HEK293 (cell line): ENCODE measurements around the gene CAV1.

Experiments used
- HIC1 ChIP-seq: fragments of 450-650 bp; formaldehyde crosslinking; IDR thresholded peaks from 2 replicates; pipeline ENCODE4 v1.5.1; 2016; ENCODE audit warnings: missing biosample characterization, missing genetic modification characterization
- KLF10 ChIP-seq: fragments of 450-650 bp; IDR thresholded peaks from 2 replicates; pipeline ENCODE4 v1.5.1; 2018; ENCODE audit warnings: missing biosample characterization, mild to moderate bottlenecking, missing genetic modification characterization
- MZF1 ChIP-seq: fragments of 450-650 bp; formaldehyde crosslinking; IDR thresholded peaks from 2 replicates; pipeline ENCODE4 v1.5.1; 2017; ENCODE audit warnings: missing biosample characterization, missing genetic modification characterization, borderline replicate concordance
- SETDB1 ChIP-seq: IDR thresholded peaks from one replicate; pipeline ENCODE4 v1.6.1; 2017; ENCODE audit warnings: mild to moderate bottlenecking, low read length, moderate library complexity, mixed read lengths; ENCODE audit not compliant: insufficient read length
- ZBTB17 ChIP-seq: fragments of 450-650 bp; formaldehyde crosslinking; IDR thresholded peaks from 2 replicates; pipeline ENCODE4 v1.5.1; 2016; ENCODE audit warnings: missing biosample characterization, missing genetic modification characterization
- ZBTB21 ChIP-seq: fragments of 450-650 bp; formaldehyde crosslinking; IDR thresholded peaks from 2 replicates; pipeline ENCODE4 v1.5.1; 2017; ENCODE audit warnings: missing biosample characterization, missing genetic modification characterization
- ZBTB49 ChIP-seq: fragments of 450-650 bp; formaldehyde crosslinking; IDR thresholded peaks from 2 replicates; pipeline ENCODE4 v1.5.1; 2016; ENCODE audit warnings: missing biosample characterization, missing genetic modification characterization, low read depth
- ZBTB7A ChIP-seq: fragments of 450-650 bp; formaldehyde crosslinking; IDR thresholded peaks from 2 replicates; pipeline ENCODE4 v1.5.1; 2016; ENCODE audit warnings: low read depth, missing biosample characterization, missing genetic modification characterization
- ZEB2 ChIP-seq: fragments of 450-650 bp; formaldehyde crosslinking; IDR thresholded peaks from 2 replicates; pipeline ENCODE4 v1.5.1; 2016; ENCODE audit warnings: missing biosample characterization, missing genetic modification characterization
- ZFP3 ChIP-seq: fragments of 450-650 bp; formaldehyde crosslinking; IDR thresholded peaks from 2 replicates; pipeline ENCODE4 v1.5.1; 2016; ENCODE audit warnings: low read depth, missing biosample characterization, missing genetic modification characterization
- ZFP37 ChIP-seq: fragments of 450-650 bp; formaldehyde crosslinking; IDR thresholded peaks from 2 replicates; pipeline ENCODE4 v1.5.1; 2016; ENCODE audit warnings: missing biosample characterization, missing genetic modification characterization
- ZNF138 ChIP-seq: fragments of 450-650 bp; formaldehyde crosslinking; IDR thresholded peaks from 2 replicates; pipeline ENCODE4 v1.5.1; 2016; ENCODE audit warnings: missing biosample characterization, missing genetic modification characterization, borderline replicate concordance
- ZNF169 ChIP-seq: fragments of 450-650 bp; formaldehyde crosslinking; IDR thresholded peaks from 2 replicates; pipeline ENCODE4 v1.5.1; 2016; ENCODE audit warnings: missing biosample characterization, missing genetic modification characterization
- ZNF174 ChIP-seq: fragments of 450-650 bp; formaldehyde crosslinking; IDR thresholded peaks from 2 replicates; pipeline ENCODE4 v1.5.0; 2017; ENCODE audit warnings: missing biosample characterization, mild to moderate bottlenecking, missing genetic modification characterization
- ZNF223 ChIP-seq: fragments of 450-650 bp; formaldehyde crosslinking; IDR thresholded peaks from 2 replicates; pipeline ENCODE4 v1.5.1; 2016; ENCODE audit warnings: missing biosample characterization, missing genetic modification characterization
- ZNF23 ChIP-seq: fragments of 450-650 bp; formaldehyde crosslinking; IDR thresholded peaks from 2 replicates; pipeline ENCODE4 v1.5.1; 2016; ENCODE audit warnings: missing biosample characterization, missing genetic modification characterization, borderline replicate concordance
- ZNF248 ChIP-seq: fragments of 450-650 bp; formaldehyde crosslinking; IDR thresholded peaks from 2 replicates; pipeline ENCODE4 v1.5.1; 2017; ENCODE audit warnings: missing biosample characterization, missing genetic modification characterization
- ZNF366 ChIP-seq: fragments of 450-650 bp; formaldehyde crosslinking; conservative IDR thresholded peaks from 2 replicates; pipeline ENCODE4 v1.5.1; 2016; ENCODE audit warnings: missing biosample characterization, missing genetic modification characterization
- ZNF426 ChIP-seq: fragments of 450-650 bp; formaldehyde crosslinking; IDR thresholded peaks from 2 replicates; pipeline ENCODE4 v1.5.1; 2017; ENCODE audit warnings: missing biosample characterization, missing genetic modification characterization, mild to moderate bottlenecking, inconsistent platforms, moderate library complexity
- ZNF449 ChIP-seq: fragments of 450-650 bp; formaldehyde crosslinking; IDR thresholded peaks from 2 replicates; pipeline ENCODE4 v1.5.1; 2017; ENCODE audit warnings: missing biosample characterization, mild to moderate bottlenecking, missing genetic modification characterization, moderate library complexity
- ZNF529 ChIP-seq: fragments of 450-650 bp; formaldehyde crosslinking; IDR thresholded peaks from 2 replicates; pipeline ENCODE4 v1.5.1; 2017; ENCODE audit warnings: missing genetic modification characterization, missing biosample characterization; ENCODE audit not compliant: insufficient replicate concordance
- ZNF548 ChIP-seq: fragments of 450-650 bp; formaldehyde crosslinking; IDR thresholded peaks from 2 replicates; pipeline ENCODE4 v1.5.1; 2016; ENCODE audit warnings: missing biosample characterization, missing genetic modification characterization
- ZNF549 ChIP-seq: fragments of 450-650 bp; IDR thresholded peaks from 2 replicates; pipeline ENCODE4 v1.5.1; 2018; ENCODE audit warnings: missing biosample characterization, missing genetic modification characterization, mild to moderate bottlenecking, inconsistent platforms, moderate library complexity
- ZNF561 ChIP-seq: fragments of 450-650 bp; IDR thresholded peaks from 2 replicates; pipeline ENCODE4 v1.5.1; 2018; ENCODE audit warnings: missing biosample characterization, missing genetic modification characterization, borderline replicate concordance
- ZNF623 ChIP-seq: fragments of 450-650 bp; formaldehyde crosslinking; IDR thresholded peaks from 2 replicates; pipeline ENCODE4 v1.5.1; 2016; ENCODE audit warnings: missing biosample characterization, missing genetic modification characterization
- ZNF624 ChIP-seq: fragments of 450-650 bp; formaldehyde crosslinking; IDR thresholded peaks from 2 replicates; pipeline ENCODE4 v1.5.1; 2017; ENCODE audit warnings: missing biosample characterization, missing genetic modification characterization
- ZNF660 ChIP-seq: fragments of 450-650 bp; IDR thresholded peaks from 2 replicates; pipeline ENCODE4 v1.5.1; 2018; ENCODE audit warnings: missing biosample characterization, mild to moderate bottlenecking, missing genetic modification characterization
- ZNF837 ChIP-seq: fragments of 450-650 bp; formaldehyde crosslinking; IDR thresholded peaks from 2 replicates; pipeline ENCODE4 v1.5.1; 2016; ENCODE audit warnings: missing biosample characterization, missing genetic modification characterization
- ZNF843 ChIP-seq: fragments of 450-650 bp; formaldehyde crosslinking; IDR thresholded peaks from 2 replicates; pipeline ENCODE4 v1.5.1; 2016; ENCODE audit warnings: missing biosample characterization, missing genetic modification characterization
- TF ChIP-seq, protein P1 (sequence below): fragments of 450-650 bp; formaldehyde crosslinking; IDR thresholded peaks from 2 replicates; pipeline ENCODE4 v1.5.1; 2017; ENCODE audit warnings: missing biosample characterization, missing genetic modification characterization
- TF ChIP-seq, protein P2 (sequence below): fragments of 450-650 bp; formaldehyde crosslinking; IDR thresholded peaks from 2 replicates; pipeline ENCODE4 v1.5.1; 2016; ENCODE audit warnings: missing biosample characterization, missing genetic modification characterization

Gene CAV1

GRCh38 chr7:116547347-116547746 is 22.5 kb downstream of the CAV1 start (continued):
- TF ChIP-seq ZNF843 (tag by site-specific recombination) (peak; percentile 72), ZNF529 (tag by site-specific recombination) (no peak), ZFP37 (0 out of 2 replicates have a peak, but pooled peaks have one; percentile 11), ZNF549 (tag by site-specific recombination) (no peak), MZF1 (tag by site-specific recombination) (peak; percentile 45; the same call in 1 of the 2 replicates), ZEB2 (tag by site-specific recombination) (peak; percentile 94), ZNF366 (tag by site-specific recombination) (peak; percentile 78), ZBTB7A (tag by site-specific recombination) (no peak), ZNF23 (tag by site-specific recombination) (no peak), ZNF449 (tag by site-specific recombination) (0 out of 2 replicates have a peak, but pooled peaks have one; percentile 12), ZNF837 (no peak), HIC1 (tag by site-specific recombination) (peak; percentile 68; the same call in 1 of the 2 replicates), ZFP3 (tag by site-specific recombination) (no peak), ZNF248 (tag by site-specific recombination) (no peak), ZNF624 (tag by site-specific recombination) (no peak), ZBTB17 (tag by site-specific recombination) (0 out of 2 replicates have a peak, but pooled peaks have one; percentile 32), ZNF426 (no peak), ZNF548 (tag by site-specific recombination) (no peak), ZBTB49 (tag by site-specific recombination) (no peak), ZNF169 (tag by site-specific recombination) (no peak), ZBTB21 (peak; percentile 51; the same call in 1 of the 2 replicates), ZNF138 (no peak), ZNF660 (tag by site-specific recombination) (peak; percentile 100), ZNF561 (no peak), ZNF174 (tag by site-specific recombination) (0 out of 2 replicates have a peak, but pooled peaks have one; percentile 6), KLF10 (tag by site-specific recombination) (peak; percentile 48), SETDB1 (no peak), ZNF623 (tag by site-specific recombination) (no peak; the same call in 1 of the 2 replicates), ZNF223 (tag by site-specific recombination) (no peak)
- TF ChIP-seq, protein P1, sequence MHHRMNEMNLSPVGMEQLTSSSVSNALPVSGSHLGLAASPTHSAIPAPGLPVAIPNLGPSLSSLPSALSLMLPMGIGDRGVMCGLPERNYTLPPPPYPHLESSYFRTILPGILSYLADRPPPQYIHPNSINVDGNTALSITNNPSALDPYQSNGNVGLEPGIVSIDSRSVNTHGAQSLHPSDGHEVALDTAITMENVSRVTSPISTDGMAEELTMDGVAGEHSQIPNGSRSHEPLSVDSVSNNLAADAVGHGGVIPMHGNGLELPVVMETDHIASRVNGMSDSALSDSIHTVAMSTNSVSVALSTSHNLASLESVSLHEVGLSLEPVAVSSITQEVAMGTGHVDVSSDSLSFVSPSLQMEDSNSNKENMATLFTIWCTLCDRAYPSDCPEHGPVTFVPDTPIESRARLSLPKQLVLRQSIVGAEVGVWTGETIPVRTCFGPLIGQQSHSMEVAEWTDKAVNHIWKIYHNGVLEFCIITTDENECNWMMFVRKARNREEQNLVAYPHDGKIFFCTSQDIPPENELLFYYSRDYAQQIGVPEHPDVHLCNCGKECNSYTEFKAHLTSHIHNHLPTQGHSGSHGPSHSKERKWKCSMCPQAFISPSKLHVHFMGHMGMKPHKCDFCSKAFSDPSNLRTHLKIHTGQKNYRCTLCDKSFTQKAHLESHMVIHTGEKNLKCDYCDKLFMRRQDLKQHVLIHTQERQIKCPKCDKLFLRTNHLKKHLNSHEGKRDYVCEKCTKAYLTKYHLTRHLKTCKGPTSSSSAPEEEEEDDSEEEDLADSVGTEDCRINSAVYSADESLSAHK (tag by site-specific recombination), result no peak
- TF ChIP-seq, protein P2, sequence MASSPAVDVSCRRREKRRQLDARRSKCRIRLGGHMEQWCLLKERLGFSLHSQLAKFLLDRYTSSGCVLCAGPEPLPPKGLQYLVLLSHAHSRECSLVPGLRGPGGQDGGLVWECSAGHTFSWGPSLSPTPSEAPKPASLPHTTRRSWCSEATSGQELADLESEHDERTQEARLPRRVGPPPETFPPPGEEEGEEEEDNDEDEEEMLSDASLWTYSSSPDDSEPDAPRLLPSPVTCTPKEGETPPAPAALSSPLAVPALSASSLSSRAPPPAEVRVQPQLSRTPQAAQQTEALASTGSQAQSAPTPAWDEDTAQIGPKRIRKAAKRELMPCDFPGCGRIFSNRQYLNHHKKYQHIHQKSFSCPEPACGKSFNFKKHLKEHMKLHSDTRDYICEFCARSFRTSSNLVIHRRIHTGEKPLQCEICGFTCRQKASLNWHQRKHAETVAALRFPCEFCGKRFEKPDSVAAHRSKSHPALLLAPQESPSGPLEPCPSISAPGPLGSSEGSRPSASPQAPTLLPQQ (tag by site-specific recombination), result no peak
